Astrocyte (in vitro differentiated cells and primary cell): ENCODE measurements around the gene AMMECR1. TPM values are rescaled to one million over a fixed set of nuclear protein-coding genes. Genes with fewer than 3 reads are reported as not detected.
"Not testable (repeated sequence)": the region's sequence is repeated elsewhere in the genome, so short reads cannot be mapped to it uniquely, and the experiment has no call there.

Experiments
- DNase-seq: peaks from one replicate; pipeline ENCODE4 v3.0.0-alpha.2; 2010; ENCODE audit warnings: low read depth
- FAIRE-seq: peaks from 2 replicates; lab custom pipeline; 2011; peaks lifted over from hg19 to GRCh38; lab: Jason Lieb, UNC
- H2AFZ ChIP-seq: 2 replicates; pipeline ENCODE4 v1.6.0; 2012; ENCODE audit warnings: low read depth, low read length, inconsistent platforms
- H3K27ac ChIP-seq: 2 replicates; pipeline ENCODE4 v1.5.1; 2011; ENCODE audit warnings: low read depth, low read length, inconsistent platforms
- H3K27me3 ChIP-seq: 2 replicates; pipeline ENCODE4 v1.6.0; 2011; ENCODE audit warnings: low read length, inconsistent platforms; ENCODE audit not compliant: insufficient read depth
- H3K36me3 ChIP-seq: 2 replicates; pipeline ENCODE4 v1.5.1; 2011; ENCODE audit warnings: low read length, inconsistent platforms; ENCODE audit not compliant: insufficient read depth
- H3K4me1 ChIP-seq: 2 replicates; pipeline ENCODE4 v1.5.1; 2011; ENCODE audit warnings: low read length, inconsistent platforms; ENCODE audit not compliant: insufficient read depth
- H3K4me2 ChIP-seq: 2 replicates; pipeline ENCODE4 v1.6.0; 2012; ENCODE audit warnings: low read length, inconsistent platforms
- H3K4me3 ChIP-seq: 2 replicates; pipeline ENCODE4 v1.5.1; 2011; ENCODE audit warnings: low read depth, mild to moderate bottlenecking, low read length, inconsistent platforms; ENCODE audit not compliant: insufficient read depth
- H3K79me2 ChIP-seq: 2 replicates; pipeline ENCODE4 v1.6.0; 2012; ENCODE audit warnings: mild to moderate bottlenecking, low read length, inconsistent platforms; ENCODE audit not compliant: insufficient read depth
- H3K9ac ChIP-seq: 2 replicates; pipeline ENCODE4 v1.6.0; 2012; ENCODE audit warnings: mild to moderate bottlenecking, low read length, inconsistent platforms
- H3K9me3 ChIP-seq: 2 replicates; pipeline ENCODE4 v1.5.1; 2012; ENCODE audit warnings: low read depth, mild to moderate bottlenecking, low read length, inconsistent platforms; ENCODE audit not compliant: insufficient read depth
- H4K20me1 ChIP-seq: 2 replicates; pipeline ENCODE4 v1.6.0; 2012; ENCODE audit warnings: low read length, inconsistent platforms; ENCODE audit not compliant: insufficient read depth
- H3K27ac Mint-ChIP-seq: one replicate; pipeline ENCODE4 v1.8.0; 2021; ENCODE audit warnings: mild to moderate bottlenecking, mixed read lengths; ENCODE audit not compliant: unreplicated experiment
- H3K27me3 Mint-ChIP-seq: one replicate; pipeline ENCODE4 v1.8.0; 2021; ENCODE audit warnings: low read depth, mixed read lengths; ENCODE audit not compliant: unreplicated experiment
- H3K36me3 Mint-ChIP-seq: one replicate; pipeline ENCODE4 v1.8.0; 2021; ENCODE audit warnings: low read depth, mixed read lengths; ENCODE audit not compliant: unreplicated experiment
- H3K4me1 Mint-ChIP-seq: one replicate; pipeline ENCODE4 v1.8.0; 2021; ENCODE audit warnings: low read depth, mixed read lengths; ENCODE audit not compliant: unreplicated experiment
- H3K4me3 Mint-ChIP-seq: one replicate; pipeline ENCODE4 v1.8.0; 2021; ENCODE audit warnings: mild to moderate bottlenecking, moderate library complexity, mixed read lengths; ENCODE audit not compliant: unreplicated experiment
- H3K9me3 Mint-ChIP-seq: one replicate; pipeline ENCODE4 v1.8.0; 2021; ENCODE audit warnings: mild to moderate bottlenecking, mixed read lengths; ENCODE audit not compliant: unreplicated experiment
- EZH2 ChIP-seq: IDR thresholded peaks from 2 replicates; pipeline ENCODE4 v1.6.1; 2012; ENCODE audit warnings: mild to moderate bottlenecking, low read length, inconsistent platforms; ENCODE audit not compliant: insufficient read depth
- total RNA-seq: library from RNA; stranded (reverse); gene quantifications from 2 replicates; pipeline ENCODE4 v1.2.1, GENCODE V29; 2021
- TF ChIP-seq, protein P1 (sequence below): IDR thresholded peaks from 2 replicates; pipeline ENCODE4 v1.5.1; 2011; ENCODE audit warnings: low read depth, mild to moderate bottlenecking, inconsistent platforms, low read length, moderate library complexity; ENCODE audit not compliant: insufficient read depth

Gene AMMECR1
- total RNA-seq, 1 donor from 2014 or later, result 16.0 TPM

DNA sequence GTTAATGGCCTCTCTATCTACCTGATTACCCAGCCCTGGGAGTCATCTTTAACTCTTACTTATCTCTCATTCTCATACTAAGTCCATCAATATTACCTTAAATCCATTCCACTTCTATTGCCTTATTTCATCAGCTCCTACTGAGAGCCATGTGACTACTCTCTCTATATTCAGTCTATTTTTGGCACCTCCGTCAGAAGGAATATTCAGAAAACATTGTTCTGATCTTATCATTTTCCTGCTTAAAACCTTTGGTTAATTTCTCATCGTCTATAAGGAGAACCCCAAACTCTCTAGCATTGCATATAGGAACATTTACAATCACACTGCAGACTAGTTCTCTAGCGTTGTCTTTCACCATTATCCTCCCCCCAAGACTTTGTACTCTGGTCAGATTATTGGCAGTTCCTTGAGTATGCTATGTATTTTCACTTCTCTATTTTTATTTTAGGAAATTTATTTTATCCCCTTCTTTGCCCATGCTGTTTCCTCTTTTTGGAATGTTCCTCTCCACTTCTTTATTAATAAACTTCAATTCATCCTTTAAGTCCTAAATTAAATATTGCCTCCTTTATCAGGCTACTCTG, 13.7 kb upstream of the AMMECR1 start:
- Mint-ChIP-seq H3K9me3 (no peaks in the 10 kb centered on the region), H3K4me3 (no peak overlapping the region), H3K36me3 (no peaks in the 10 kb centered on the region), H3K27me3 (no peaks in the 10 kb centered on the region), H3K4me1 (no peaks in the 10 kb centered on the region), H3K27ac (no peak overlapping the region)
- no peak overlapping the region for H2AFZ ChIP-seq
- no peak overlapping the region for H3K4me2 ChIP-seq
- no peaks in the 10 kb centered on the region for H3K36me3 ChIP-seq
- no peak overlapping the region for H3K27ac ChIP-seq
- TF ChIP-seq EZH2, result no peak
- TF ChIP-seq, protein P1, sequence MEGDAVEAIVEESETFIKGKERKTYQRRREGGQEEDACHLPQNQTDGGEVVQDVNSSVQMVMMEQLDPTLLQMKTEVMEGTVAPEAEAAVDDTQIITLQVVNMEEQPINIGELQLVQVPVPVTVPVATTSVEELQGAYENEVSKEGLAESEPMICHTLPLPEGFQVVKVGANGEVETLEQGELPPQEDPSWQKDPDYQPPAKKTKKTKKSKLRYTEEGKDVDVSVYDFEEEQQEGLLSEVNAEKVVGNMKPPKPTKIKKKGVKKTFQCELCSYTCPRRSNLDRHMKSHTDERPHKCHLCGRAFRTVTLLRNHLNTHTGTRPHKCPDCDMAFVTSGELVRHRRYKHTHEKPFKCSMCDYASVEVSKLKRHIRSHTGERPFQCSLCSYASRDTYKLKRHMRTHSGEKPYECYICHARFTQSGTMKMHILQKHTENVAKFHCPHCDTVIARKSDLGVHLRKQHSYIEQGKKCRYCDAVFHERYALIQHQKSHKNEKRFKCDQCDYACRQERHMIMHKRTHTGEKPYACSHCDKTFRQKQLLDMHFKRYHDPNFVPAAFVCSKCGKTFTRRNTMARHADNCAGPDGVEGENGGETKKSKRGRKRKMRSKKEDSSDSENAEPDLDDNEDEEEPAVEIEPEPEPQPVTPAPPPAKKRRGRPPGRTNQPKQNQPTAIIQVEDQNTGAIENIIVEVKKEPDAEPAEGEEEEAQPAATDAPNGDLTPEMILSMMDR, result no peak
- FAIRE-seq, result peak; percentile 5
- H3K79me2 ChIP-seq, result no peaks in the 10 kb centered on the region
- no peak for DNase-seq
- no peaks in the 10 kb centered on the region for H4K20me1 ChIP-seq
- H3K9ac ChIP-seq, result no peak overlapping the region
- no peak overlapping the region for H3K4me3 ChIP-seq
- no peaks in the 10 kb centered on the region for H3K27me3 ChIP-seq
- no peaks in the 10 kb centered on the region for H3K9me3 ChIP-seq
- no peaks in the 10 kb centered on the region for H3K4me1 ChIP-seq

DNA sequence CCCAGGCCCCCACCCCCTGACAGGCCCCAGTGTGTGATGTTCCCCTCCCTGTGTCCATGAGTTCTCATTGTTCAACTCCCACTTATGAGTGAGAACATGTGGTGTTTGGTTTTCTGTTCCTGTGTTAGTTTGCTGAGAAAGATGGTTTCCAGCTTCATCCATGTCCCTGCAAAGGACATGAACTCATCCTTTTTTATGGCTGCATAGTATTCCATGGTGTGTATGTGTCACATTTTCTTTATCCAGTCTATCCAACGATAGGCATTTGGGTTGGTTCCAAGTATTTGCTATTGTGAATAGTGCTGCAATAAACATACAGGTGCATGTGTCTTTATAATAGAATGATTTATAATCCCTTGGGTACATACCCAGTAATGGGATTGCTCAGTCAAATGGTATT, 10.7 kb upstream of the AMMECR1 start:
- not testable (repeated sequence) for H3K4me3 Mint-ChIP-seq

DNA sequence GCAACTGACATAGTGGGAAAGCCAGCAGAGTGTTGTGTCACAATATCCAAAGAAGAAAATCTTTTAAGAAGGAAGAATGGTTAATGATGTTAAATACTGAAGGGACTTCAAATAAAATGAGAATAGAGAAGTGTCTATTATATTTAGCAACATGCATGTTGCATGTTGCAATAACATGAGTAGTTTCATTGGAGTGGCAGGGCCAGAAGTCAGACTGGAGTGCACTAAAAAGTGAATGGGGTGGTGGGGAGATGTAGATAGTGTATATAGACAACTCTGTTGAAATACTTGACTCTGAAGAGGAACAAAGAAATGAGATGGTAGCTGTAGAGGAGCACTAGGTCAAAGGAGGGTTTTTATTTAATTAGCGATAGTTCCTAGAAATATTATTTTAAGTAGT, 9.5 kb upstream of the AMMECR1 start:
- Histone ChIP-seq H3K36me3 (no peaks in the 10 kb centered on the region), H2AFZ (no peak overlapping the region), H3K27me3 (no peaks in the 10 kb centered on the region), H3K9me3 (no peaks in the 10 kb centered on the region), H3K27ac (no peak overlapping the region), H3K79me2 (no peaks in the 10 kb centered on the region), H3K4me2 (no peak overlapping the region), H3K4me1 (no peaks in the 10 kb centered on the region), H4K20me1 (no peaks in the 10 kb centered on the region), H3K9ac (no peak overlapping the region), H3K4me3 (no peak overlapping the region)
- Mint-ChIP-seq H3K27me3 (no peaks in the 10 kb centered on the region), H3K4me3 (no peak overlapping the region), H3K9me3 (no peaks in the 10 kb centered on the region), H3K36me3 (no peaks in the 10 kb centered on the region), H3K4me1 (no peaks in the 10 kb centered on the region), H3K27ac (no peak overlapping the region)
- no peak for TF ChIP-seq EZH2
- TF ChIP-seq, protein P1, result no peak
- DNase-seq, result no peak
- peak; percentile 82 for FAIRE-seq

More for the DNA sequence above, 10.7 kb upstream of the AMMECR1 start:
- not testable (repeated sequence) for H3K4me1 Mint-ChIP-seq, H3K27me3 Mint-ChIP-seq, H3K27me3 ChIP-seq, H3K27ac Mint-ChIP-seq, H3K4me2 ChIP-seq, H3K9me3 ChIP-seq, H3K79me2 ChIP-seq, H4K20me1 ChIP-seq, DNase-seq, H3K9ac ChIP-seq, H2AFZ ChIP-seq, H3K4me1 ChIP-seq, FAIRE-seq, H3K27ac ChIP-seq, H3K9me3 Mint-ChIP-seq, H3K36me3 ChIP-seq, H3K36me3 Mint-ChIP-seq, H3K4me3 ChIP-seq
